GM19468 (cell line): ENCODE measurements around the gene PTPRD.

Experiments
- ATAC-seq: cut with Tn5 transposase; IDR thresholded peaks from one replicate; pipeline ENCODE4 v1.9.1; 2021; ENCODE audit warnings: mild to moderate bottlenecking, moderate library complexity, moderate number of reproducible peaks; ENCODE audit not compliant: unreplicated experiment; ENCODE audit errors: extremely low read depth

Gene PTPRD

GRCh38 chr9:10274988-10275387 lies 337.8 kb downstream of the PTPRD start:
- ATAC-seq = no peak

GRCh38 chr9:10274175-10274574 lies 338.6 kb downstream of the PTPRD start:
- no peak for ATAC-seq

GRCh38 chr9:10272830-10273229 lies 340.0 kb downstream of the PTPRD start:
- ATAC-seq = no peak

- no peak for ATAC-seq
Observed at GRCh38 chr9:10268531-10269485, 344.0 kb downstream of the PTPRD start.

GRCh38 chr9:10265153-10265631 lies 347.6 kb downstream of the PTPRD start:
- ATAC-seq = no peak

- no peak for ATAC-seq
Observed at GRCh38 chr9:10260501-10260900, 352.3 kb downstream of the PTPRD start.

- ATAC-seq = no peak
Observed at GRCh38 chr9:10259668-10260067, 353.1 kb downstream of the PTPRD start.

GRCh38 chr9:10255758-10256157 lies 357.0 kb downstream of the PTPRD start:
- no peak for ATAC-seq

GRCh38 chr9:10254338-10254737 lies 358.5 kb downstream of the PTPRD start:
- no peak for ATAC-seq

- ATAC-seq = no peak
Observed at GRCh38 chr9:10253341-10253740, 359.5 kb downstream of the PTPRD start.

GRCh38 chr9:10252174-10252573 lies 360.6 kb downstream of the PTPRD start:
- no peak for ATAC-seq

GRCh38 chr9:10251490-10251889 lies 361.3 kb downstream of the PTPRD start:
- ATAC-seq = no peak

- no peak for ATAC-seq
Observed at GRCh38 chr9:10250219-10250618, 362.6 kb downstream of the PTPRD start.

GRCh38 chr9:10248890-10249289 lies 363.9 kb downstream of the PTPRD start:
- no peak for ATAC-seq

- no peak for ATAC-seq
Observed at GRCh38 chr9:10242255-10242654, 370.5 kb downstream of the PTPRD start.

- ATAC-seq = no peak
Observed at GRCh38 chr9:10238087-10238486, 374.7 kb downstream of the PTPRD start.

- no peak for ATAC-seq
Observed at GRCh38 chr9:10237584-10237983, 375.2 kb downstream of the PTPRD start.

- no peak for ATAC-seq
Observed at GRCh38 chr9:10236161-10236560, 376.6 kb downstream of the PTPRD start.

- no peak for ATAC-seq
Observed at GRCh38 chr9:10235376-10235775, 377.4 kb downstream of the PTPRD start.

GRCh38 chr9:10232352-10232930 lies 380.4 kb downstream of the PTPRD start:
- no peak for ATAC-seq

- peak; percentile 81 for ATAC-seq
Observed at GRCh38 chr9:10230512-10230911, 382.3 kb downstream of the PTPRD start.
